HG02840 (cell line): ENCODE results near the gene HRK.

Source experiments
- ATAC-seq: cut with Tn5 transposase; IDR thresholded peaks from one replicate; pipeline ENCODE4 v1.9.1; 2021; ENCODE audit warnings: mild to moderate bottlenecking, moderate library complexity, moderate number of reproducible peaks; ENCODE audit not compliant: unreplicated experiment, low FRiP score

The HRK gene

DNA sequence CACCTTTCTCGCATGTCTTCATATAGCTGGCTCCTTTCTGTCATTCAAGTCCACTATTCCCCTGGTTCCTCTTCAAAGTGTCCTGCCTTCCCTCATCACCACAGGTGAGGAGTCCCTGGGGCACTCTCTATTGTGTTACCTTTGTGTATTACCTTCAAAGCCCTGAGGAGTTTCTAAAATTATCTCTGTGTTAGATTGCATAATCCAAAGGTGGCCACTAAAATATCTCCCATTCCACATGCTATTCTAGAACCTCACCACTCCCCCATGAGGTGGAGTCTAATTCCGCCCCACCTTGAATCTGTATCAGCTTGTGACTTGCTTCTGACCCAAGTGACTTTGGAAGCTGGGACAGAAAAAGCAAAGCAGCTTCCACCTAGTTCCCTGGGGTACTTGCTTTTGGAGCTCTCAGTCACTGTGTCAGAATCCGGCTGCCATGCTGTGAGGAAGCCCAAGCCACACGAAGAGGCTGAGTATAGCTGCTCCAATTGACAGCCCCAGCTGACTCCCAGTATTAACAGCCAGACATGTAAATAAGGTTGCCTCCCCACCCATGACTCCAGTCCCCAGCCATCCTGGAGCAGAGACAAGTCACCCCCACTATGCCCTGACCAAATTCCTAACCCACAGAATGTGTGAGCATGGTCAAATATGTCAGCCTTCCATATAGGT, 6.8 kb downstream of the HRK start:
- ATAC-seq: no peak

DNA sequence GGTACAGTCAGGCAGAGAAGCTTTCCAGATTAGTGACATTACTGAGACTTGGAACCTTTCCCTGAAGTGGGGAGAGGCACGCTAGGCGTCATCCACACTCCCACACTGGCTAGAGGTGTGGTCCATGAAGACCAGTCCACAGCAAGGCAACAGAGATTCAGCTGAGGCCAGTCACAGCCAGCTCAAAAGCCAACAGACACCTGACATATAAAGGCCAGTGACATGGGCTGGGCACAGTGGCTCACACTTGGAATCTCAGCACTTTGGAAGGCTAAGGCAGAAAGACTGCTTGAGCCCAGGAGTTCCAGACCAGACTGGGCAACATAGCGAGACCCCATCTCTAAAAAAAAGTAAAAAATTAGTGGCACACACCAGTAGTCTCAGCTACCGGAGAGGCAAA, 10.9 kb downstream of the HRK start:
- no peak for ATAC-seq

DNA sequence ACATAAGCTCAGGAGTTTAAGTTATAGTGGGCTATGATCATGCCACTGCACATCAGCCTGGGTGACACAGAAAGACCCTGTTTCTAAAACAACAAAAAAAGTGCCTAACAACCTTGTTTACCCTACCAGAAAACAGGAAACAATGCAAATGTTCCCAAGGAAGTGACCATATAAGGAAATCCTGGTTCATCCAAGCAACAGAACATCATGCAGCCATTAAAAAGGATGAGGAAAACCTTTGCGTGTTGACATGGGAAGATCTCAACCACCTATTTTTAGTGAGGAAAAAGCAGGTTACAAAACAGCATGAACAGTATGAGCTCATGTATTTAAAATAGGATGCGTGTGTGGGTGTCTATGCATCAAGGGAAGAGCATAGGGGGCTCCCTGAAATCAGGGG, 13.7 kb downstream of the HRK start:
- ATAC-seq: no peak

DNA sequence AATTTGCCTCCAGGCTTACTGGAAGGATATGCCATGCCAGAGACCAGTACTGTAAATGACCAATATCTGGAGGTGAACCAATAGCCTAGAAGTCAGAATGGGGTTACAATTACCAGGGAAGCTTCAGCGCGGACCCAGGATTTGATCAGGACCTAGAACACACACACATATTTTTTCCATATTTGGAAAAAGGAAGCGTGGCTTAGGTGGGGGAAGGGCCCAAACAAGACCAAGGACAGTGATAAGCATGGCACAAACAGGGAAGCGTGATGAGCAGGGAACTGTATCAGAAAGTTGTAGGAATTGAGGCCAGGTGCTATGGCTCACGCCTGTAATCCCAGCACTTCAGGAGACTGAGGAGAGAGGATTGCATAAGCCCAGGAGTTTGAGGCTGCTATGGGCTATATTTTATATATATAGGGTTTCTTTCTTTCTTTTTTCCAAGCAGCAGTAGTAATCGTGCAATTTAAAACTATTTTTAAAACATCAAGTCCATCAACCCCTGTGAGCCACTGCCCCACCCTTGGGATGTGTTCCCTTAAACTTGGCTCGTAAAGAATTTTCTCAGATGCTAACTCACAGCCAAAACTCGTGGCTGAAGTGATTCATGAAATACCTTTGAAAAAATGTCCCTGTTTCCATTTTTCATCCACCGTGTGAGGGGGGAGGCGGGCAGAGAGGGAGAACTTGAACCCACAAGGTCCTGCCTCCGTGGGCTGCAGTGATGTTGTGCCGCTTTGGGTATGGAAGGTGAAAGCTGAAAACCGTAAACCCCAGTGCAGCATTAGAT, 16.7 kb downstream of the HRK start:
- ATAC-seq: no peak

DNA sequence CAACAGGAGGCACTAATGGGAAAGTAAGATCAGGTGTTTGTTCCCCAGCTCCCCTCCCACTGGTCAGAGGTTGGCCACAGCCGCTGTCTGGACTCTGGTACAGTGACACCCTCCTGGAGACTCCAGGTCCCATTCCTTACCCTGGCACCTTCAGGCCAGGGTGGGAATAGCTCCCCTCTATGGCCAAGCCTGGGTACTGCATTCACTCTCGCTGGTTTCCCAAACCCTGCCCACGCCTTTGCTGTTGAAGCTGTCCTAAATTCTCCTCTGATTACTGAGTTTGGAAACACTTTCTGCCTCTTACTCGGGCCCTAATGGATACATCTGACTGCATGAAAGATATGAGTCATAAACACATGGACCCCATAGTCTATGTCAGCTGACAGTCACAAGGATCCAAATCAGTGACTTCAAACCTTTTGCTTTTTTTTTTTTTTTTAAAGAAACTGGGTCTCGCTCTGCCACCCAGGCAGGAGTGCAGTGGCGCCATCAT, 17.9 kb downstream of the HRK start:
- ATAC-seq: no peak

DNA sequence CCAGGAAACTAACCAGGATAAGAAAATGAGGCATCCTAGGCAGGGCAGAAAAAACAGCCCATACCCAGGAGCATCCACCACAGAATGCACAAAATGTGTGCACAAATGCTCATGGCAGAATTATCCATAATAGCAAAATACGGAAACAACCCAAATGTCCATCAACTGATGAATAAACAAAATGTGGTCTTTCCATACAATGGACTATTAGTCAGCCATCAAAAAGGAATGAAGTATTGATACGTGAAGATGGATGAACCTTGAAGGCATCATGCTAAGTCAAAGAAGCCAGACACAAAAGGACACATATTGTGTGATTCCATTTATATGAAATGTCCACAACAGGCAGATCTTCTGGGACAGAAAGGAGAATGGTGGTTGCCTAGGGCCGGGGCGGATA, 19.1 kb downstream of the HRK start:
- no peak for ATAC-seq

DNA sequence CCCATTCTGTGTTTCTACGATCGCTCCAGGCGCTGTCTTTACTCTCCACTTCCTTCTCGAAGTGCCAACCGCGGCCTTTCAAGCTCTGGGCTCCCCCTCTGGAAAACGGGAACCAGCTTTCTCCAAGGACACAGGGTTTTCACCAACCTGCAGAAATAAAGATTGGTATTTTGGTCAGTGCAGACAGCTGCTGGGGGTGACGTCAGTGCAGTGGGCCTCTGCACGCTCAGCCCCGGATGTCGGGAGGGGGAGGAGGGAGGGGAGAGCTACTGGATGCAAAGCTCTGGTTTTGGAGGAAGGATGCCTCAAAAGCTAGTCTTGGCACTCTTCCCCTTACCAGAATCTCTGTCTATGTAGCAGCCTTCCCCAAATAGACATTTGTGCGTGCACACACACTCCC, 19.9 kb downstream of the HRK start:
- peak; percentile 73 for ATAC-seq

DNA sequence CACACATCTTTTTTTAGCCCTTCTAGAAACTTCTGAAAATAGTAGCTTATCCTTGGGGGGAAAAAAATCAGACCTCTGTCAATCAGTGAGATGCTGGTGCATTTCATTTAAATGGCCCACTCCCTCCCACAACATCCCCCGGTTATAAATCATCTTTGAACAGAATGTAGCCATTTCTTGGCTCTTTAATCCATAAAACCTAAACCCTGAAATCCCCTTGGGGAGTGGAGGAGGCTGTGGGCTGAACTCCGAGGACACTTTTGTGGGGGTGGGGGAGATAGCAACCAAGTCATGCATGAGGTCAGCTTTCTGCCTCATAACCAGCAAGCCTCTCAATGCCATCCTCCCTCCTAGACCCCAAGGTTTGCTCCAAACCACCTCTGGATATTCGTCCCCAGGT, 21.0 kb downstream of the HRK start:
- ATAC-seq: no peak

DNA sequence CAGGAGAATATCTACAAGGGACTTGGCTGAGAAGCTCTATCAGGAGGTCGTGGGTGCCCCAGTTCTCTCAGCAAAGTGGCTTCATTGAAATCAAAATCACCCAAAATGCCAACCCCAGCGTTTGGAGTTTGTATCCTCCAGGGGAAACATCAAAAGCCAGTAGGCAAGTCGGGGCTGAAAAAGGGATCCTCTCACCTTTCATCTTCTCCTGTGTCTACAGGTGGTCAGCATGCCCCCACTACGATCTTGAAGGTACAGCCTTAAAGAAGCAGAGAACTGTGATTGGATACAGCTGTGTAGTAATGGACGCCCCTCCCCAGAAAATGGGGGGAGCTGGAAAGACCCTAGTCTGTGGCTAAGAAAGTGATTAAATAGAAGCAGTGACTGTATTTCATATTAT, 22.2 kb downstream of the HRK start:
- no peak for ATAC-seq

DNA sequence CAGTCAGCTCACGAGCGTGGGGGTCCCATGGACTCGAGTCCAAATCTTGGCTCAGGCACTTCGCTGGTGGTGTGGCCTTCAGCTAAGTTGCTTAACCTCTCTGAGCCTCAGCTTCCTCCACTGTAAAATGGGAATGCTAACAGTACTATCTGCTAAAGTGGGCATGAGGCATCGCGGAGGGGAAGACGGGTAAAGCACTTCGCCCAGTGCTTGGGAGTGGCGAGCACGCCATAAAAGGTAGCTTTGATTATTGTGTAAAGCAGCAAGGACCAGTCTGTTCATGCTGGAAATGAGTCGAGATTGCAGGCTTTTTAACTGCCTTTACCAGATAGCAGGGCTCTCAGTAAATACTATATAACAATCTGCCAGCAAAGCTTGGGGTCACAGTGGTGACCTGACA, 24.5 kb downstream of the HRK start:
- no peak for ATAC-seq

DNA sequence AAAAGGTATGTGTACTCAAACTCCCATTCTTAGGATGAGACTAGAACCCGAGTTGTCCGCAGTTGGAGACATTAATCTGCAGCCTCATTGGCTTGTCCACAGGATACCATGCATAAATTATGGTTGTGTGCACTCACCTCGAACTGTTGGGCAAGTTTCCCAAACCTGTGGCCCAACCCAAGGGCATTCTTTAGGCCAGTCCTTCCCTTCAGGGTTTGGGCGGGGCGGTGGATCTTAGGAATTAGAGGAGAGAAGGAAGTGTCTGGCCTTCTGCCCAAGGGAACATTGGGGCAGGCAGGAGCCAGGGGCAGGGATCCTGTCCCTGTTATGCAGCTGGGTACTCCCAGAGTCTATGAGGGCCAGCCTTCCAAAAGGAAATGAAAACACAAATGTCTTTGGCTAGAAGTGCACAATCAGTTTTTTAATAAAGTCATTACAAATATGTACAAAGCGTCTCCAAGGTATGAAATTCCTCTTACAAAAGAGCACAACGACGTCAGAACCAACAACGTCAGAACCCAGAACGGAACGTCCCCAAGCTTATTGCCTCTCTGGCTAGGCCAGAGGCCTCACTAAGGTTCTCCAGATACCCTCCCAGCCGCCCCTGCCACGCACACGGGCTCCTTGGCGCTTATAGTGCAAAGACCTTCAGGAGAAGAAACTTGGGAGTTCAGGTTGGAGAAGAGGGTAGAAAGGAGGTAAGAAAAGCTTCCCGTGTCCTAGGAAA, 25.3 kb downstream of the HRK start:
- ATAC-seq: no peak

DNA sequence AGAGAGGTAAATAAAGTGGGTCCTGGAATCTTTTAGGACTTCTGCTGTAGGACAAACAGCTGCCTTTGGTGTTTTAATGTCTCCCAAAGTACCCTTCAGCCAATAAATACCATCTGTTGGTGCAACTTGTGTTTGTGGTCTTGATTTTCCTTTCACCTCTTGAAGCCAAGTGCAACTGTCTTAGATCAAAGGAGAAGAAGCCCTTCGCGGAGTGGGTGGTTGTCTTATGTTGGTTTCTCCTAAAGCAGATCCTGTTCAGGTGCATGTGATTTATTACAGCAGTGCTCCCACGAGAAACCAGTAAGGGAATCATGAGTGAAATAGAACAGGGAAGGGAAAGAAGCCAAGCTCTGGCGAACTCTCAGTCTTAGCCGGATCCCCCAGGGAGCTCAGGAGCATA, 27.7 kb downstream of the HRK start:
- ATAC-seq: no peak

DNA sequence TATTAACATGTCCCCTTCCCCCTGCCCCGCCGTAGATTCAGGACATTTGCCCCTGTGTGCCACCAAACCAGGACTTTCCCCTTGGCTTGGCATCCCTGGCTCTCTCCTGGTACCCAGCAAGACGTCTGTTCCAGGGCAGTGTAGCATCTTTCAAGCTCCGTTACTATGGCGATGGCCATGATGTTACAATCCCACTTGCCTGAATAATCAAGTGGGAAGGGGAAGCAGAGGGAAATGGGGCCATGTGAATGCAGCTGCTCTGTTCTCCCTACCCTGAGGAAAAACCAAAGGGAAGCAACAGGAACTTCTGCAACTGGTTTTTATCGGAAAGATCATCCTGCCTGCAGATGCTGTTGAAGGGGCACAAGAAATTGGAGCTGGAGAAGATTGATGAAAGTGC, 28.9 kb downstream of the HRK start:
- ATAC-seq: no peak

DNA sequence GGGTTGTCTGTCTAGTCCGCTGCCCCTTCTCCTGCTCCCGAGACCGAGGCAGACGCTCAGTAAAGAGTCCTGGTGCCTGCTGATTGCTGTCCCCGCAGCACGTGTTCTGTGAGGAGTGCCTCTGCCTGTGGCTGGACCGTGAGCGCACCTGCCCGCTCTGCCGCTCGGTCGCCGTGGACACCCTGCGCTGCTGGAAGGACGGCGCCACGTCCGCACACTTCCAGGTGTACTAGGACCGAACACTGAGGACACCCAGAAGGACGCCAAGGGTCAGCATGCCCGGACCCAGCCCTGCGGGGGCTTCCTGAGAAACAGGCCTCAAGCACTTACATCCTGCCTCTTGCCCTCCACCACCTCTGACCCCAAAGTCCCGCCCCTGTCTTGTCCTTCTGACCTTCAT, 32.0 kb downstream of the HRK start:
- ATAC-seq: no peak

DNA sequence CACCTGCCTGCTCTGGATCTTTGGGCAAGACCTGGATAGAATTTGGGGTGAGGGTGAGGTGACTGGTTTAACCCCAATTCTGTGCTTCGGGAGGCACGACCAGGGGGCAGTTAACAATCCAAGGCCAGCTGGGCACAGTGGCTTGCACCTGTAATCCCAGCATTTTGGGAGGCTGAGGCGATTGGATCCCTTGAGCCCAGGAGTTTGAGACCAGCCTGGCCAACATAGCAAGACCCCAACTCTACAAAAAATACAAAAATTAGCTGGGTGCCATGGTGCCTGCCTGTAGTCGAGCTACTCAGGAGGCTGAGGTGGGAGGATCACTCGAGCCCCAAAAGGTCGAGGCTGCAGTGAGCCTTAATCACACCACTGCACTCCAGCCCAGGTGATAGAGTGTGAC, 38.2 kb downstream of the HRK start:
- no peak for ATAC-seq

DNA sequence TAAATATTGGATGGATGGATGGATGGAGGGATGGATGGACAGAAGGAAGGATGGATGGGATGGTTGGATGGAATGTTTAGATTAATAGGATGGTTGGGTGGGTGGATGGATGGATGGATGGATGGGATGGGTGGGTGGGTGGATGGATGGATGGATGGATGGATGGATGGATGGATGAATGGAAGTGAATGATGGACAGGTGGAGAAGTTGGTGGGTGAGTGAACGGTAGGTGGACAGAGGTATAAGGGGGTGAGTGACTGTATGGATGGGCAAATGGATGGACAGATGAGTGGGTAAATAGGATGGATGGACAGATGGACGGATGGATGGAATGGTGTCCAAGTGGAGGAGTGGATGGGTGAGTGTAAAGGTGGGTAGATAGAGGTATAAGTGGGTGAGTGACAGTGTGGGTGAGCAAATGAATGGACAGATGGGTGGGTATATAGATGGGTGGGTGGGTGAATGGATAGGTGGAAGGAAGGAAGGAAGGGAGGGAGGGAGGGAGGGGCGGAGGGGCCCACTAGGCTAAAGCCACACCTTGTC, 41.9 kb downstream of the HRK start:
- no peak for ATAC-seq

DNA sequence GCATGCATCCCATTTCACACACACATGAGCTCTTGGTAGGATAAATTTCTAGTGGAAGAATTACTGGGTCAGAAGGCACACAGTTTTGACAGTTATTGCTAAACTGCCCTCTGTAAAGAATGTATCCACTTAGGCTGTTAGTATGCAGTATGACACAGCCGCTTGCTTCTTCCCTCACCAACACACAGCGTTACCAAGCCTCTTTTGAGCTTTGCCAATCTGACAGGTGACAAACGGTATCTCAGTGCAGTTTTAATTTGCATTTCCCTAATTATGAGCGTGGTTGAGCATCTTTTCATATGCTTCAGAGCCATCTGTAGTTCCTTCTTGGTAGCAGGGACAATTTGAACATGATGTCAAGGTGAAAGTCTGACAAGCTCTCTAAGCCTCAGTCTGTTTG, 42.9 kb downstream of the HRK start:
- no peak for ATAC-seq

DNA sequence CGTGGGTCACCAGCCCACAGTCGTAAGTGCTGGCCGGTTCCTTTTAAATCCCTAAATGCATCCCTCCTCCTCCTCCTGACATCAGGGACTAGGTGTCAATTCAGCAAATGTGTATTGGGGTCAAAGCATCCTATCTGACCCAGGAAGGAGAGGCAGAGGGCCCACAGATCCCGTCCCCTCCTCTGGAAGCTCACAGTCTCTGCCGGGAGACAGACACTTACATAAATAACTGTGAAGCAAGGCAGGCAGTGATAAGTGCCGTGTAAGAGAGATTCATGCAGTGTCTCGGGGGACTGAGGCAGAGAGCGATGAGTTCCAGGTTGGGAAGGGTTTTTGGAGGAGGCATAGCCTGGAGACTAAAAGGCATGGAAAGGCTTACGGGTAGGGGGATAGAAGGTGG, 44.1 kb downstream of the HRK start:
- ATAC-seq: no peak

DNA sequence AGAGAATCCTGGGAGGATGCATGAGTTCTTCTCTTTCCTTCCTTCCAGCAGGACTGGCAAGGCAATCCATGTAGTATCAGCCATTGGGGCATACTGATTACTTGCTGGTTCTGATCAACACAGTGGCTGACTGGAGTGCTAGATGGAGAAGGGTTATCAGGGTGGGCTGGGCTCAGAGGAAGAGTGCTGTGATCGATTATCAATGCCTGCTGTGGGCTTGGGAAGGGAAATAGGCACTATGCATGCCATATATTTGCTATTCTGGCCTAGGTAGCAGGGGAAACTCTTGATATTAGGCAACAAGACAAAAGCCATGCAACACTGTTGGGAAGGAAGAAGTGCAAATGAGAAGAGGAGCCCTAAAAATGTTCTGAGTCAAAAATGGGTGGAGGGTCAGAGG, 45.8 kb downstream of the HRK start:
- ATAC-seq: no peak

DNA sequence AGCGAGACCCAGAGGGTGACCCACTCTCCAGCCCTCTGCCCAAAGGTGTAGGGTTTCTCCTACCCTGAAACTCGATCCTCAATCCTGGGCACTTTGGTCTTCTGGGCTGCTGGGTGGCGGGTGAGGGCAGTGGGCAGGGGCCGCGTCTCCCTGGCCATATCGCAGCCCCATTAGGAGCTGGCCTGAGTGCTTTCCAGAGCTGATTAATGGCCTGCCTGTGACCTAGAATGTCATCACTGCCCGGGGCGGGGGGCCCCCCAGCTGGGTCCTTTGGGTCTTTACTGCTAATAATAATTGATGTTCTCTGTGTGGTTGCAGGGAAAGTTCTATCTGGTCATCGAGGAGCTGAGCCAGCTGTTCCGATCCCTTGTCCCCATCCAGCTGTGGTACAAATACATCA, 47.8 kb downstream of the HRK start:
- no peak for ATAC-seq

DNA sequence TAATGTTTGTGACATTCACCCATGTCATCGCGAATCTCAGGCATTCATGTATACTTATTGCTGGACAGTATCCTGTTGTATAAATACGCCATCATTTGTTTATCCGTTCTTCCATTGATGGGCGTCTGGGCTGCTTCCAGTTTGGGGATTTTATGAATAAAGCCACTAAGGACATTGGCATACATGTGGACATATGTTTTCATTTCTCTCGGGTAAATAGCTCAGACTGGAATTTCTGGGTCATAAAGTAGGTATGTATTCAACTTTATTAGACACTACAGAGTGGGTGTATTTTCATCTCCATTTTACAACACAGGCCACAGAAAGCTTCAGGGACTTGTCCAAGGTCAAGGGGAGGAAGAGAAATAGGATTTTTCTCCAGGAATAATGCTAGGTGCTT, 48.9 kb downstream of the HRK start:
- ATAC-seq: no peak
